Activated CD8-positive, alpha-beta memory T cell treated with anti-CD3 and anti-CD28 coated beads, Interleukin-2, amount 50 U/mL, for 48 hours (primary cell): ENCODE results near the gene B9D1.
A peak's percentile ranks its signal among the peaks of the same experiment; 100 is the strongest.

Experiments used
- DNase-seq: peaks from one replicate; pipeline ENCODE4 v3.0.0-alpha.2; 2020

B9D1 gene, protein sequence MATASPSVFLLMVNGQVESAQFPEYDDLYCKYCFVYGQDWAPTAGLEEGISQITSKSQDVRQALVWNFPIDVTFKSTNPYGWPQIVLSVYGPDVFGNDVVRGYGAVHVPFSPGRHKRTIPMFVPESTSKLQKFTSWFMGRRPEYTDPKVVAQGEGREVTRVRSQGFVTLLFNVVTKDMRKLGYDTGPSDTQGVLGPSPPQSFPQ

DNA sequence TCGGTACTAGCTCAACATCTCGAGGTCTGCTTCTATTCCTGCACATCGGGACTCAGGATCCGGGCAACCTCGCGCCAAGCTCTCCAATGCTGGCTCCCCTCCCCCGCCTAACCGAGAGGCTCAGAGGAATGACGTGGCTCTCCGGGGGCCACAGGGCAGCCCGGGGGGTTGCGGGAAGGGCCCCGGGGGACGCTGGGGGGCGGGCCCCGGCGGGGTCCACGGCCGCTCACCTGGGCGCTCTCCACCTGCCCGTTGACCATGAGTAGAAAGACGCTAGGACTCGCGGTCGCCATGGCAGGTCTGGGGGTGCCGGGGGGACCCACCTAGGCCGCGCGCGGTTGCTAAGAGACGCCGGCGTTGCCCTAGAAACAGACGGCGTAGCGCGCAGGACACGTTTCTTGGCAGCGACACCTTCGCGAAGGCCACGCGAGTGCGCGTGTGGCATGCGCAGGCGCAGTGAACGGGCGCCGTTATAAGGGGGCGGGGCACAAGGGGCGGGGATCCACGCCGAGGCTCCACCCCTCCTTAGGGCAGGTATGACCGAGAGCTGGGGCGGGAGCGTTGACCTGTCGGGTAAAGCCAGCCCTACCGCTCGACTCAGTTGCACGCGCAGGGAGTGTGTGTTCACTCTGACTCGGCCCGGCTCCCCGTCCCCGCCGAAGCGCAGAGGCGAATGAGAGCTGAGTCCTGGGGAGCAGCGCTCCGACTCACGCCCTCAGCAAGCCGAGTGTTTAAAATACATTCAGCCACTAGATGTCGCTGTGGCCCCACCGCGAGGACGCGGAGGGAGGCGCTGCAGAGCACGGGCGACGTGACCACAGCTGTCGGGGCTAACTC, at the start of gene B9D1:
B9D1 (minus strand) TSS at position 447 of the 837 bp plus-strand sequence; CDS start at position 293, 154 bp downstream.
- peak; percentile 96 for DNase-seq

DNA sequence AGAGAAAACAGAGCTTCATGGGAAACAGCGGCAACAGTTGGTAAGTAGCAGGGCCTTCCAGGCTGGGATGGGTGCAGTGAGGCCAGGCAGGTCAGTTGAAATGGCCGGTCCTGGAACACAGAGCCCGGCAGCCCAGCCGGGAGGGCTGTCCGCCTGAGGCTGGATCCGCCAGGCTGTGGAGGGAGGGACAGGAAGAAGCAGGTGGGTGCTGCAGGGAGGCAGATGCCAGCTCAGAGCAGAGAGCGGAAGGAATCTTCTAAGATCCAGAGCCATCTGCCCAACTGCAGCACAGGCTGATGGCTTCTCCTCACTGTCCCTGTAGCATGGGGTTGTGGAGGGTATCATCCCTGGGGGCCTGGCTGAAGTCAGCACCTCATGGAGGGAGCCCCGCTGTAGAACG, 49.1 kb upstream of the B9D1 start:
- no peak for DNase-seq

DNA sequence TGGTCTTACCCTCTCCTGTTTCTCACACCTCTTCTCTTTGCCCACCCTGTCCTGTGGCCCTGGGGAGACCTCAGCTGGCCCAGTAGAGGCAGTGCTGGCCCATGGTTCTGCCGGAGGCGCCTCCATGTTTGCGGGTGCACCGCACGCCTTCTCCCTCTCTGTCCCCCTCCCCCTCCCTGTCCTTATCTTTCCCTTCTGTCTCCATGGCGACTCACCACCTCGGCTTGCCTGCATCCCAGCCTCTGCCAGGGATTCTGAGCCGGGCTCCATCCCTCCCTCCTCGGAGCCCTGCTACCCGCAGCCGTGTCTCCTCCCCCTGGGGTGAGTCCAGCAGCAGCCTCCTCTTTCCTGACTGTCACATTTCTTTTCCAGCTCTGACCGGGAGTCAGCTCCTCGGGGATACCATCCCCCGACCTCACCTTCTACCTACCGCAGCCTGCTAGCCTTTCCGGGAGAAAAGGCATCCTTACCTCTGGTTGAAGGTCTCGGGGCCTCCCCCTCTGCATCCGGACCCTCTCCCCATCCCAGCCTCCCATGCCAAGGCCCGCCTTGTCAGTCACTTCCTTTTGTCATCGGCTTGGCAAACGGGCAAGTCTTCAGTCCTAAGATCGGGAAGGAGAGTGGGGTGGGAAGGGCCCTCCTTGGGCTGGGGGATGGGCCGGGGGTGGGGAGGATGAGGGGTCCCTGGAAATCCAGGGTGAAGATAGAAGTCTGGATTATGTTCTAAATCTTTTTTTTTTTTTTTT, 48.5 kb upstream of the B9D1 start, which contains the start of gene RNF112:
RNF112 (plus strand) TSS at position 358 of the 746 bp plus-strand sequence; CDS start at position 535, 177 bp downstream.
- DNase-seq: no peak

DNA sequence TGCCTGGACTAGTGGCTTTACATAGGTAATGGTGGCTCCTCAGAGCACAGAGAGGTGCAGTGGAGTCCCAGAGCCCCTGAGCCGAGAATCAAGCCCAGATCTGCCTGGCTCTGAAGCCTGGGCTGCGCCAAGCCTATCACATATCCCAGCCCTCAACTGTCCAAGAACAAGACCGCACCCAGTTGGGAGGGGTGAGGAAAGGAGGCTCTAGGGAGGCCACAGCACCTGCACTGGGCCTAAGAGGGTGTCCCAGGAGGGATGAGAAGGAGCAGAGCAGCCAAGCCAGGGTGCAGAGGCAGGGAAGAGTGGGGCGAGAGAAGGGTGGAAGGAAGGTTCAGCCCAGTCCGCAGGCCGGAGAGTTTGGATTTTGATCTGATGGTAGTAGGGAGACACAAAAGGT, 47.6 kb upstream of the B9D1 start:
- no peak for DNase-seq

DNA sequence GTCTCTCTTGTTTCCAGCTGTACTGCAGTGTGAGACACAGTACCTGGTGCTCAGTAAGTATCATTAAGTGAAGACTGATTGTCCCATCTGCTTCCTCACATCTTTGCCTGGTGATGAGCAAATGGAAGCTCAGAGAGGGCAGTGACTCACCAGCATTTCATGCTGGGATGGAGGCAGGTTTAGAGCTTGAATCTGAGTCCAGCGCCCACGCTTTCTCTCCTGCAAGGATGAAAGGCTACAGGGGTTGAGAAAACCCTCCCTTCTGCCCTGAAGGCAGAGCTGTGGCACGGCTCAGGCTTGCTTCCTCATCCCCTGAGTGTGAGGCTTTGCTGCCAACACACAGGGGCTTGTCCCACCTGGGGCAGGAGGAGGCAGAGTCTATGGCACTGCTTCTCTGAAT, 47.0 kb upstream of the B9D1 start:
- no peak for DNase-seq

DNA sequence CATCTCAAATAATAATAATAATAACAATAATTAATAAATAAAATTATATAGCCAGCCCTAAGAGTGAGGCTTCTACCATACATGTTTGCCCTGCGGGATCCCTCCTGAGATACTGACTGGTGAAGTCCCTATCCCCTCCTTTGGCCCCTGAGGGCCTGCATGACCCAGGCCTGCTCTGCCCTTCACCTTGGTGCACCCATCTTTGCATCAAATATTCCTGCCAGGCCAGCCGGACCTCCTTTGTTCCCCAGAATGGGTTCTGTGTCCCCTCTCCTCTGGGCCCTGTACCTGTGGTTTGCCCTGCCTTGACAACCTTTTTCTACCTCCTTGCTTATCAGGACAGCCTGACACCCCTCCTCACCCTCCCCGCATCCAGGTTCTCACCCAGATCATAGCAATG, 46.5 kb upstream of the B9D1 start:
- no peak for DNase-seq

DNA sequence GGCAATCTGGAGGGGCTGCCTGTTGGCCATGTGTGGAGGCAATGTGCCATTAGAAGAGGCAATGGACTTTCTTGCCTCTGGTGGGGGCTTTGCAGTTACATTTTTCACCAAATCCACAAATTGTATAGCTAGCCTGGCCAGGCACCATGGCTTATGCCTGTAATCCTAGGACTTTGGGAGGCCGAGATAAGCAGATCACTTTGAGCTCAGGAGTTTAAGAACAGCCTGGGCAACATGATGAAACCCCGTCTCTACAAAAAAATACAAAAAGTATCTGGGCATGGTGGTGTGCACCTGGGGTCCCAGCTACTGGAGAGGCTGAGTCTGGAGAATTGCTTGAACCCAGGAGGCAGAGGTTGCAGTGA, 45.8 kb upstream of the B9D1 start:
- no peak for DNase-seq

DNA sequence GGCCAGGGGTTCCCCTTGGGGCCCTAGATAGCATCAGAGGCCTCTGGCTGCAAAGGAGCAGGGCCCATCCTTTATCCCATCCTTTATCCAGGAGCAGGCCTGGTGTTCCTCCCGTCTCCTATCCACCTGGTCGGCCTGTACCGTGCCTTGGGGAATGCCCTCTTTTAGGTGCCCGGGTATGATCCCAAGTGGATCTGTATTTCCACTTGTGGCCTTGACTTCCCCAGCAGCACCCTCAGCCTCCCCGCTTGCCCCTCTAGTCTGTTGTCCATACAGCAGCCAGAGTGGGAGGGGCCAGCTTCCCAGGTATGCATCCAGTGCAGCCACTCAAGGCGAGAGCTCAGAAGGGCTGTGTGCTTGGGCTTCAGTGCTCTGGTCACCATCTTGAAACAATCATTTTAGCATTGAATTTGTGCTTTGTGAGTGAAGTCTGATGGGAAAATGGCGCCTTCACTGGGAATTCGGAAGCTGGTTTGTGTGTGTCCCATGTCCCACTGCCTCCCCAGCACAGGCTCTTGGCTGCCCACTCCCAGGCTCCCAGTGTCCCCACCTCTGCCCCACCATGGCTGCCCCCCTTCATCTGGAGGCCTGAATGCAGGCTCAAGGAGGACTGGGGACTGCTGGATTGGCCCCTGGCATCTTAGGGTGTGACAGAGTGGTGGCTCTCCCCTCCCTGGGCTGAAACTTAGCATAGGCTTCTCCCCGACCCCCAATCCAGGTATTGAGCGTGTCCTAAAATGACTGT, 45.2 kb upstream of the B9D1 start:
- no peak for DNase-seq

DNA sequence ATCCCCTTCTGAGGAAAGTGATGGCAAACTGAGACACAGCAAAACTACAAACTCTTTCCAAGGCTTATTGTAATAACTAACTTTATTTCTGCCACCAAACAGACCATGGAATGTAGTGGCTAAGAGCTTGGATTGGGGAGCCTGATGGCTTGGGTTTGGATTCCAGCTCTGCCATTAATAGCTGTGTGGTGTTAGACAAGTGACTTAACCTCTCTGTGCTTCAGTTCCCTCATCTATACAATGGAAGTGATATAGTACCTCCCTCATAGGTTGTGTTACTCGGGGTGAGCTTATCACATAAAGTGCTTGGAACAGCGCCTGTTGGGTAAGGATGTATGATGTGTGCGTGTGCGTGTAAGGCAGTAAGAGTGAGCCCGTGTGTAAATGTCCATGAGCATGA, 42.6 kb upstream of the B9D1 start:
- no peak for DNase-seq

DNA sequence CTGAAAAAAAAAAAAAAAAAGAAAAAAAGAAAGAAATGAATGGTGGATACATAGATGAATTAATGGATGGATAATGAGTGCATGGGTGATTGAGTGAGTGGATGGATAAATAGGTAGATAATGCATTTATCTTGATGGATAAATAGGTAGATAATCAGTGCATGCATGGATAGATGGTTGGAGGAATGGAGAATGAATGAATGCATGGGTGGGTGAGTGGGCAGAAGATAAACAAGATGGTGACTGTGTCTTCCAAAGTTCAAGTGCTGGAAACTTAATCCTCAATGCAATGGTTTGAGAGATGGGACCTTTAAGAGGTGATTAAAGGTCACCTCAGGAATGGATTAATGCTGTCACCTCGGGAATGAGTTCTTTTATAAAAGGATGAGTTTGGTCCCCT, 41.7 kb upstream of the B9D1 start:
- DNase-seq: no peak

DNA sequence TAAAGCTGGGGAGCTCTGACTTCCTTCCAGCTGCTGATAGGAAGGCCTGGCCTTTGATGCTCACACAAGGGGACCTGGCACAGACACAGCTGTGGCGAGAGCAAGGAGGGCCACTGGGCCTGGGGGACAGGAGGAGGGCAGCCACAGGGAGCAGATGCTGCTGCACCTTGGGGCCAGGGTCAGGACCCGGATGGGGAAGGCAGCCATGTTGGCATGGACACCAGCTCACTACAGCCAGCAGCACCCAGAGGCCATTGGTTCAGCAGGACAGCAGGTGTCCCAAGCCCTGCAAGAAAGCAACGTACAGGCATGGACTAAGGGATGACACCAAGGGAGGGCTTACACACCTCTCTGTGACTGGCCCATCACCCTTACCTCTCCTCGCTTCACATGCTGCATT, 40.5 kb upstream of the B9D1 start:
- no peak for DNase-seq

DNA sequence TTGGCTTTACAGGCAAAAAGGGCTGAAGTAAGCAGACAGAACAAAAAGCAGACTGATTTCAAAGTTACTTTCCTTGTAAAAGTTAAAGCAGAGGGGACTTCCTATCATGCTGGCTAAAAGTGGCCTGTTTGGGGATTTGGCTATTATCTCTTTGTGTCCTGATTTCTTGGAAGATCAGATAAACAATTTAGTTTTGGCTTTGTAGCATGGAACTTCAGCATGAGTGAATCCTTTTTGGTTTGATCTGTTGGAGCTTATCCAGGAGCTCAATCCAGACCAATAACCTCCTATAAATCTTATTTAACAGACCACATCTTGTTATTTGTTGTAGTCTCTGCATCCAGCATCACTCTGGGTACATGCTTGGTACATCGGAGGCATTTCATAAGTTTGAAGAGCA, 39.6 kb upstream of the B9D1 start:
- no peak for DNase-seq

DNA sequence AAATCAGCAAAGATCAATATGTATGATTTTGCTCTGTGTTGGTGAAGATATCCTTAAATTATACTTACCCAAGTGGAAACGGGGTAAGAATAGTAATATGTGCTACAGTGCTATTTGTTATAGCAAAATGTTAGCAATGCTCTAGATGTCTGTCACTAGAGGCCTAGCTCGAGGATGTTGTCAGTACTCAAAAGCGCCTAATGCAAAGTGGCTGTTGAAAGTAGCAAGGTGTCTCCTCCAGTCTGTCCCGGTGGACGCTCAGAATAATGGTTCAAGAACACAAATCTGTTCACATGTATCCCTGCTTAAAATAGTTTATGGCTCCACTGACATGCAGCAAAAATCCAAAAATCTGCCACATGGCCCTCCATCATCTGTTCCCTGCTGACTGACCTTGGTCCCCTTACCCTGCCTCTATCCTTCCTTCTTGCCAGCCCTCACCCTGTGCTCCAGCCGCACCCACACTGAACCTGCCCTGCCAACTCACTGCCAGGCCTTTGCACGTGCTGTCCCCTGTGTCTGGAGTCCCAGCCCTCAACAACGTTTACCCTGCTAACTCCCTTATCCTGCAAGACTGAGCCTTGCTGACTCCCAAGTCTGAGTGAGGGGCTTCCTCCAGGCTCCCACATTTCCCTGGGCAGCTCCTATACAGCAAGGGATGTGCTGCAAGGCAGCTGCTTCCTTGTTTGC, 38.9 kb upstream of the B9D1 start:
- no peak for DNase-seq

DNA sequence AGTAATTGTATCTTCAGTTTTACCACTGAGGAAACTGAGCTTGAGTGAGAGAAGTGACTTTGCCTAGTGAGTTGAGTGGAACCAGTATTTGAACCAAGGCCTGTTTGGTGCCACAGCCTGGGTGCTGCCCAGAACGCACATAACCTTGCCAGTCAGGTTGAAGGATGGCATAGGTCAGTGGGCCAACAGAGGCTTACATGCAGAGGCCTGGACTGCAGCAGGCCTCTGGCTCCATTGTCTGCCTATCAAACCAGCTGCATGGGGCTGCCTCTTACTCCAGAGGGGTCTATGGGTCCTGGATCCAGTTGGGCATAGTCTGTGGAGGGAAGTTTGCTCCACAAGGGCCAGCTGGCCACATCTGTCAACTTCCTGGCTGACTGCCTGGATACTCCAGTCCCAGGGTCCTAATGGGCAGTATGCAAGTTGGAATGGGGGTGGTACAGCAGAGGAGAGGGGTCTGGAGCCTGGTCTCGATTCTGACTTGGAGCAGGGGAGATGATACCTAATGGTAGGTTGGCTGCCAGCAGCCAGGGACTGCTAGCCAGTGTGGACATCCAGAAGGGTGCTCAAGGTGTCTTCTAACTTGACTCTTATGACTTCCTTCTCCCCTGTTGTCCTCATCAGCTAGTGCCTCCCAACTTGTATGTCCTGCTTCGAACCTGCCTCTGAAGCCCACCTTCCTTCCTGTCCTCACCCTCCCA, 37.4 kb upstream of the B9D1 start:
- no peak for DNase-seq

DNA sequence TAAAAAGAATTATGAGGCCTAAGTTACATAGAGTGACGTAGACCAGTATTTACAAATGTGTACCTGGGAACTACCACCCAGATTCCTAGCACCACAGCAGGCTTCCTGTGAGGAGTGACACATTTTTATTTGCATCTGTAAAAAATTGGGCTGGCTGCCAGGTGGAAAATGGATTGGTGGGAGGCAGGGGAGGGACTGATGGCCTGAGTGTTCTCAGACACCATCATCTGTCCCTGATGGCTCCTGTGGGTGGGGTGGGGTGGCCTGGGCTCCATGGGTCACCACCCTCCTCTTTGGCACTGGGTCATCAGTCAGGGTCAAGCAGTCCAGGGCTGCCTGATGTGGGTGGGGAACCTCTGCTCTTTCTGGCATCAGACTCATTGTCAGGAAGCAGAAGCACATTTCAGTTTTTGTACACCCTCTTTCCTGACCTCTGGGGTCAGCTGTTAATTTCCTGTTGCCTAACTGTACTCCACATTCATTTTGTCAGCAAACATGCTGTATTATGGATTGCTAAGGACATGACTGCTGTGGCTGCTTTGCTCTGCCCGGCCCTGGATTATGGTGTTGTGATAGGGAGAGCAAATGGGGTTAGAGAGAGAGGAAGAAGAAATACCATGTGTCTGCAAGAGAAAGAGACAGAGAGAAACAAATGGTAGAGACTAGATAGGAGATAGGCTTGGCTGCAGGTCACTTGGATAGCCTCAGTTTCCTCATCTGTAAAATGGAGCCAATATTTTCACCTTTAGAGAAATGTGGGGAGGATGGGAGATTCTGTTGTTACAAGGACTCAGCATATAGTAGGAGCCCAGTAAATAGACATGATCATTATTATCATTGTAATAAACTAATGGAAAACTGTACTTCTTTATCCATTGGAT, 36.0 kb upstream of the B9D1 start:
- DNase-seq: no peak

DNA sequence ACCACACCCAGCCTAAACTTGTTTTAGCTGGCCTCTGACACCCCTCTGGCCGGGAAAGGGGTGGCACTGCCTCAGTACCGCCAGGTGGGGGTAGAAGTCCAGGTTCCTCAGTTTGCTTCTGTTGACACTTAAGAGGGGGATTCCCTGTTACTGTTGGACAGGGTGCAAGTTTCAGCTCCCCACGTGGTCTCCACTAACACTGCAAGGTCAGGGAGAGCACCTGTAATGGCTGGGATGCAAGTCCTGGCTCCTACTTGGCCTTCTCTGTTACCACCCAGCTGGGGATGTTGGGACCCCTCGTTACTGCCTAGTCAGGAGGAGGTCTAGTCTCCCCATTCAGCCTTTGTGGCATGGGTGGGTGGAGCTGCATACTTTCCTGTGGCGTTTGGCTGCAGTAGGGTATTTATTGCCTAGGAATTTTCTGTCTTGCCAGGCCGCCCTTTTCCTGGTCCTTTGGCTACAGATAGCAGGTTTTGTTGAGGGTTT, 35.1 kb upstream of the B9D1 start:
- DNase-seq: no peak

DNA sequence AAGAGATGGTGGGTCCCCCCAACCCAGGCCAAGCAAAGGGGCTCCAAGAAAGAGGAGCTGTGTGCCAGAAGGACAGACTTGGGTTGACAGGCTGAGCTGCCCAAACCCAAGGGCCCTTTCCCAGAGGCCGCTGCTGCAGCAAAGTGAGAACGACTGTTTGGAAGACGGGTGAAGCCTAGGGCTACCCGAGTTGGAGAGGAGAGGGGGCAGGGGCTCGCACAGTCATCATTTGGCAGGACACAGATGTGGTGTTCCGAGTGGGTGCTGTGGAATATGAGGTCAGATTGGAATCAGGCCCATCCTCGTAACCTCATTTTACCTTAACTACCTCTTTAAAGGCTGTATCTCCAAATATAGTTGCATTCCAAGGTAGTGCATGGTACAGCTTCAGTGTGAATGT, 29.8 kb upstream of the B9D1 start:
- DNase-seq: no peak

DNA sequence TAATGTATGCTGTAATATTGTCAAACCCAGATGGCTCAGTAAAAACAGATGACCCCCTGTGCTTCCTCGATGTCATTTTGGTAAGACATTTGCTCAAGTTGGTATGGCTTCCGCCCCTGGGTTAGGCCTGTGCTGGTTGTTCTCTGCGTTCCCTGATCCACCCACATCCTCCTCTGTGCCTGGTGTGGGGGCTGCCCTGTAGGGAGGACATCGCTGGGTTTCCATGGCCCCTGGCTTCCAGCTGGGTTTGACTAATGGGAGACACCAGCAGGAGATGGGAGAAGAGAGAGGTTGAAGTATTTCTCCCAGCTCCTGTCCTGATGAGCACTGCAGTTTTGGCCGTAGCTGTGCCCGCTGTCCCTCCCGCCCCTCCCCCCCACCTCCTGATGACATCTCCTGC, 28.9 kb upstream of the B9D1 start:
- DNase-seq: no peak

DNA sequence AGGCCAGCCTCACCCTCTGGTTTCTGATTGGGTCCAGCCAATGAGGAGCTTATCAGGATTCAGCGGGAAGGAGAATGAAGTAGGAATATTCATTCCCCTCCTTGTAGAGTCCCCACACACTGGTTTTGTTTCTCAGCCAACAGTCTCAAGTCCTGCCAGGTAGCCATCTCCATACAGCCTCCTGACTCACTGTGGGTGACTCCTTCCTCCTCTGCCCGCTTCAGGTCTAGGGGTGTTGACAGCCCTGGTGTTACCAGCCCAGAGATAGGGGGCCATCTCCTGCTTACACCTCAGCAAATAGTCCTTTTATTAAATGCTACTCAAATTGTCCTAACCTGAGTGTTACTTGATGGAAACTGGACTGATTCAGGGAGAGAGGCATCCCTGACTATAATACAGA, 28.4 kb upstream of the B9D1 start:
- no peak for DNase-seq
